ENCODE measurements around the gene TP53AIP1.

Gene TP53AIP1

DNA sequence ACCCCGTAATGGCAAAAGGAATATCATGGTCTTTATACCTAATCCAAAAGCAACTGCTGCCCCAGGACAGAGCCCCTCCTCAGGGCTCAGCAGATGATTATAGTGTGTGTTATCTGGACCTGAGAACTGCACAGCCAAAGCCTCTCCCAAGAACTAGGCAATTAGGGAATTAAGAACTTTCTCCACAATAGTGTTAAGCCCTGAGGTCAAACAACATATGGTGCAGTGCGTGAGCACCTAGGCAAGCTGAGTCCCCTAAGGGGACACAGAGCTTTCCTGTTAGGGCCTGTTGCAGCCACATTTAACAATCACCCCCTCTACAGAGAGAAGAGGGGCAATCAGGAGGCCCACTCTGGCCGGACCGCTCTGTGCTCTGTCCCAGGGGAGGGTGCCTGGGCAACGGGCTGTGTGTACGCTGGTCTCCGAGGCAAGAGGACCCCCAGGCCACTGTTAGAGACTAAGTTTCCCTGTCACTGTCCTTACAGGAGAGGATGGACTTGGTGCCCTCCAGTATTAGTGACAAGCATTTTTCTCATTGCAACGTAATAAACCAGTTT lies 52.9 kb downstream of the TP53AIP1 start:
- Histone ChIP-seq H3K27ac (no peak overlapping the region), H3K4me3 (ENCODE audit: low read depth in 1 of 2, low read length in 1 of 2) (no peak overlapping the region)

DNA sequence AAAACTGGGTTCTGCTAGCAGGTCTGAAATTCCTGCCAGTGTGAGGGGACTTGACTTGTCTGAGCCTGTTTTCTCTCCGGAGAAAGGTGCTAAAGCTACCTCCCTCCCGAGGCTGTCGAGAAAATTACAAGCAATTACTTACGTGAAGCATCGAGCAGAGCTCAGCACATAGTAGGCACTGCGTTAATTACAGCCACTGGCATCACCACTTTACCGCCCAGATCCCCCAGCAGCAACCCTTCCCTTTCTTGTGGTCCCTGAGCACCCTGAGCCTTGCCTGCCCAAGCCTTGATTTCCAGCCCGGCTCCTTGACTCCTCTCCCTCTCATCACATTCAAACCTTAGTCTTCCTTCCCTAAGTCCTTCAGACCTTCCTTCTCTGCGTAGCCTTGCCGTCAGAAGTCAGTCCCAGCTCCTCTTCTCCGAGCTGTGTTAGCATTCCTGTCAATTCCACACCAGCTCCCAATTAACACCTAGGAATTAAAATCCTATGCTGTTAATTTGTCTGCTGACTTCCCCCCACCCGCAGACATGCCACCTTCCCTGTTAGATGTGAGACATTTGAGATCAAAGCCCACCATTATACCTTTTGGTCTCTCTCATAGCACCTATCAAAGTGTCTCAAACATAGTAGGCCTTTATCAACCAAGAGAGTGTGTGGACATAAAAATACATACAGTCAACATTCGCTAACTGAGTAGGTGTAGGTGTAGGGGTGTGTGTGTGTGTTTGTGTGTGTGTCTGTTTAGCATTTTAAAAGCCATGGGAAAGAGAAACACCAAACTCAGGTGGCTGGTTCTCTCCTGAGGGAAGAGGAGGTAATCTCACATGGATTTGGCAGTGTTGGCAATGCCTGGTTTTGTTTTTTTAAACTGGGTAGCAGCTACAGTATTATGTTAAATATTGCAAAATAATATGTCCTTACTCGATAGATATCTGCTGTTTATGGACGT lies 54.4 kb downstream of the TP53AIP1 start:
- Histone ChIP-seq H3K27me3 (peaks cover 86% of the 10 kb centered on the region), H3K4me3 (ENCODE audit: low read depth in 1 of 2, low read length in 1 of 2) (no peak overlapping the region), H3K4me1 (ENCODE audit: control insufficient read depth in 1 of 2, insufficient read depth in 1 of 2, low read depth in 1 of 2, low read length in 1 of 2) (peaks cover 4 to 10% of the 10 kb centered on the region in 2 experiments), H3K9me3 (no peaks in the 10 kb centered on the region), H3K36me3 (no peaks in the 10 kb centered on the region), H3K27ac (no peak overlapping the region)
- TF ChIP-seq CTCF (IDR thresholded peaks at IDR 0.05) = no peak

More for the DNA sequence above, 52.9 kb downstream of the TP53AIP1 start:
- Histone ChIP-seq H3K36me3 (no peaks in the 10 kb centered on the region), H3K27me3 (peaks cover 96% of the 10 kb centered on the region), H3K9me3 (no peaks in the 10 kb centered on the region), H3K4me1 (ENCODE audit: control insufficient read depth in 1 of 2, insufficient read depth in 1 of 2, low read depth in 1 of 2, low read length in 1 of 2) (peaks cover 4 to 10% of the 10 kb centered on the region in 2 experiments)
- no peak for TF ChIP-seq CTCF (IDR thresholded peaks at IDR 0.05)

- TF ChIP-seq CTCF (IDR thresholded peaks at IDR 0.05) = no peak
- Histone ChIP-seq H3K9me3 (no peaks in the 10 kb centered on the region), H3K4me1 (ENCODE audit: control insufficient read depth in 1 of 2, insufficient read depth in 1 of 2, low read depth in 1 of 2, low read length in 1 of 2) (peaks cover 4 to 10% of the 10 kb centered on the region in 2 experiments), H3K36me3 (no peaks in the 10 kb centered on the region), H3K4me3 (ENCODE audit: low read depth in 1 of 2, low read length in 1 of 2) (no peak overlapping the region), H3K27me3 (peaks cover 82% of the 10 kb centered on the region), H3K27ac (no peak overlapping the region)
Measured at GRCh38 chr11:128886406-128887124, 56.1 kb downstream of the TP53AIP1 start.

Measured in neutrophil (primary cell).